ENCODE results near the gene NOL11.
A peak's percentile ranks its signal among the peaks of the same experiment; 100 is the strongest.
"Not testable (repeated sequence)": the region's sequence is repeated elsewhere in the genome, so short reads cannot be mapped to it uniquely, and the experiment has no call there.

Gene NOL11

GRCh38 chr17:67708378-67708777 is 9.4 kb upstream of the NOL11 start:
- DNase-seq (ENCODE audit: low spot score) = no peak

- DNase-seq (ENCODE audit: low spot score) = no peak
These were observed 5.8 kb upstream of the NOL11 start for GRCh38 chr17:67711916-67712315.

GRCh38 chr17:67712375-67712774 is 5.4 kb upstream of the NOL11 start:
- no peak for DNase-seq (ENCODE audit: low spot score)

- DNase-seq (ENCODE audit: low spot score) = no peak
These were observed 4.6 kb upstream of the NOL11 start for GRCh38 chr17:67713169-67713568.

- DNase-seq (ENCODE audit: low spot score) = no peak
These were observed 1.3 kb upstream of the NOL11 start for GRCh38 chr17:67716405-67716798.

- no peak for DNase-seq (ENCODE audit: low spot score)
These were observed 528 bp upstream of the NOL11 start for GRCh38 chr17:67717192-67717623.

GRCh38 chr17:67718325-67718941 is 697 bp downstream of the NOL11 start:
- peak; percentile 35 for DNase-seq (ENCODE audit: low spot score)

- no peak for DNase-seq (ENCODE audit: low spot score)
These were observed 7.6 kb downstream of the NOL11 start for GRCh38 chr17:67725373-67725791.

- no peak for DNase-seq (ENCODE audit: low spot score)
These were observed 8.1 kb downstream of the NOL11 start for GRCh38 chr17:67725807-67726206.

- DNase-seq (ENCODE audit: low spot score) = not testable (repeated sequence)
These were observed 9.7 kb downstream of the NOL11 start for GRCh38 chr17:67727152-67728039.

- DNase-seq (ENCODE audit: low spot score) = no peak
These were observed 12.2 kb downstream of the NOL11 start for GRCh38 chr17:67729903-67730302.

- DNase-seq (ENCODE audit: low spot score) = no peak
These were observed 13.0 kb downstream of the NOL11 start for GRCh38 chr17:67730731-67731130.

- no peak for DNase-seq (ENCODE audit: low spot score)
These were observed 15.7 kb downstream of the NOL11 start for GRCh38 chr17:67733449-67733848.

GRCh38 chr17:67737145-67737544 is 19.4 kb downstream of the NOL11 start:
- DNase-seq (ENCODE audit: low spot score) = no peak

- no peak for DNase-seq (ENCODE audit: low spot score)
These were observed 24.3 kb downstream of the NOL11 start for GRCh38 chr17:67742025-67742424.

GRCh38 chr17:67746704-67747571 is 29.2 kb downstream of the NOL11 start:
- no peak for DNase-seq (ENCODE audit: low spot score)

GRCh38 chr17:67747681-67748235 is 30.0 kb downstream of the NOL11 start:
- no peak for DNase-seq (ENCODE audit: low spot score)

- no peak for DNase-seq (ENCODE audit: low spot score)
These were observed 32.3 kb downstream of the NOL11 start for GRCh38 chr17:67750067-67750466.

- DNase-seq (ENCODE audit: low spot score) = no peak
These were observed 33.7 kb downstream of the NOL11 start for GRCh38 chr17:67751101-67752074.

- DNase-seq (ENCODE audit: low spot score) = not testable (repeated sequence)
These were observed 34.4 kb downstream of the NOL11 start for GRCh38 chr17:67752160-67752559.

- no peak for DNase-seq (ENCODE audit: low spot score)
These were observed 35.3 kb downstream of the NOL11 start for GRCh38 chr17:67753026-67753425.
